Measurements from ENCODE around the gene OR14A2. TPM values are rescaled to one million over a fixed set of nuclear protein-coding genes. Genes with fewer than 3 reads are reported as not detected.

The OR14A2 gene
- total and polyA plus RNA-seq, 2 donors (not counting 1 experiment from before 2014, with no cell fraction given): not detected

GRCh38 chr1:247749870-247750269 is 1.9 kb upstream of the OR14A2 start:
- Histone ChIP-seq H3K27ac (ENCODE audit: low read length in 2 of 2) (no peak overlapping the region), H2AFZ (ENCODE audit: insufficient read depth, low read depth, low read length, poor library complexity, severe bottlenecking) (no peak overlapping the region), H3K36me3 (replicated peaks in 1 of 2; ENCODE audit: control extremely low read depth in 1 of 2, control insufficient read depth in 1 of 2, extremely low read depth in 1 of 2, insufficient read depth in 2 of 2, low read length in 1 of 2) (no peaks in the 10 kb centered on the region), H3K9me3 (ENCODE audit: control extremely low read depth in 1 of 3, control insufficient read depth in 2 of 3, insufficient read depth in 1 of 3, low read length in 2 of 3) (peaks cover 0 to 13% (median 4%) of the 10 kb centered on the region in 3 donors), H3K4me3 (ENCODE audit: control extremely low read depth in 1 of 5, extremely low read depth in 1 of 5, insufficient read depth in 1 of 5, low read depth in 2 of 5, low read length in 4 of 5) (no peak overlapping the region), H4K20me1 (ENCODE audit: control insufficient read depth, insufficient read depth, low read length, poor library complexity, severe bottlenecking) (no peaks in the 10 kb centered on the region), H3K9ac (ENCODE audit: low read length) (no peak overlapping the region), H3K4me1 (ENCODE audit: control insufficient read depth in 2 of 2, insufficient read depth in 2 of 2, low read length in 2 of 2) (no peaks in the 10 kb centered on the region), H3K79me2 (ENCODE audit: control insufficient read depth, insufficient read depth, low read length) (no peaks in the 10 kb centered on the region), H3K27me3 (replicated peaks in 1 of 4; ENCODE audit: control extremely low read depth in 1 of 4, control insufficient read depth in 3 of 4, insufficient read depth in 4 of 4, low read length in 3 of 4) (no peaks in the 10 kb centered on the region), H3K4me2 (replicated peaks; ENCODE audit: low read depth, low read length, poor library complexity, severe bottlenecking) (no peak overlapping the region)
- DNase-seq (no peak), ATAC-seq (ENCODE audit: low read depth) (no peak)
- Mint-ChIP-seq H3K27me3 (no peaks in the 10 kb centered on the region), H3K9me3 (ENCODE audit: insufficient read depth) (peaks cover 4% of the 10 kb centered on the region), H3K4me3 (no peak overlapping the region), H3K27ac (no peak overlapping the region), H3K4me1 (no peaks in the 10 kb centered on the region)
- intact Hi-C loops (cut with micrococcal nuclease): no loop called here
- ChIA-PET POLR2A (no interaction called here), CTCF (no interaction called here)
- TF ChIP-seq EZH2 (IDR thresholded peaks at IDR 0.05; ENCODE audit: borderline replicate concordance, insufficient read depth, low read depth, low read length, poor library complexity, severe bottlenecking): no peak
- TF ChIP-seq, protein P1, sequence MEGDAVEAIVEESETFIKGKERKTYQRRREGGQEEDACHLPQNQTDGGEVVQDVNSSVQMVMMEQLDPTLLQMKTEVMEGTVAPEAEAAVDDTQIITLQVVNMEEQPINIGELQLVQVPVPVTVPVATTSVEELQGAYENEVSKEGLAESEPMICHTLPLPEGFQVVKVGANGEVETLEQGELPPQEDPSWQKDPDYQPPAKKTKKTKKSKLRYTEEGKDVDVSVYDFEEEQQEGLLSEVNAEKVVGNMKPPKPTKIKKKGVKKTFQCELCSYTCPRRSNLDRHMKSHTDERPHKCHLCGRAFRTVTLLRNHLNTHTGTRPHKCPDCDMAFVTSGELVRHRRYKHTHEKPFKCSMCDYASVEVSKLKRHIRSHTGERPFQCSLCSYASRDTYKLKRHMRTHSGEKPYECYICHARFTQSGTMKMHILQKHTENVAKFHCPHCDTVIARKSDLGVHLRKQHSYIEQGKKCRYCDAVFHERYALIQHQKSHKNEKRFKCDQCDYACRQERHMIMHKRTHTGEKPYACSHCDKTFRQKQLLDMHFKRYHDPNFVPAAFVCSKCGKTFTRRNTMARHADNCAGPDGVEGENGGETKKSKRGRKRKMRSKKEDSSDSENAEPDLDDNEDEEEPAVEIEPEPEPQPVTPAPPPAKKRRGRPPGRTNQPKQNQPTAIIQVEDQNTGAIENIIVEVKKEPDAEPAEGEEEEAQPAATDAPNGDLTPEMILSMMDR (IDR thresholded peaks at IDR 0.05): no peak
- WGBS (ENCODE audit: insufficient coverage): 93% methylated on average over 1 of the region's 1 CpG

DNA sequence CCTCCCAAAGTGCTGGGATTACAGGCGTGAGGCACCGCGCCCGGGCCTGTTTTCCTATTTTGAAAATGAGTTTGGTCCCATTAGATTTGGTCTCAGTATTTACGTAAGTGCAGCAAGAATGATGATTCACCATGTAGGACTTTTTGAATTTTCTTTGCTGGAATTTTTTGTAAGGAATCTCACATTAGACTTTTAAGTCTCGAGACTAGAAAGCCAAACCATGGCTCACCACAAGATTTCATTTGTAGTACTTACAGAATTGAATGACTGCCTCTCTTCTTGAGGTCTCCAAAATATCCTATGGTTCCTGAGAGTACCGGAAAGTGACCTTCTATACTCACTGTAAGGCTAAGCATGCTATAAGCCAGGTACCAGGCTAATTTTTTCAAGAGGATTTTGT is 325 bp downstream of the OR14A2 start:
- Histone ChIP-seq H3K27me3 (replicated peaks in 1 of 4; ENCODE audit: control extremely low read depth in 1 of 4, control insufficient read depth in 3 of 4, insufficient read depth in 4 of 4, low read length in 3 of 4) (no peaks in the 10 kb centered on the region), H3K4me3 (ENCODE audit: control extremely low read depth in 1 of 5, extremely low read depth in 1 of 5, insufficient read depth in 1 of 5, low read depth in 2 of 5, low read length in 4 of 5) (no peak overlapping the region), H3K4me1 (ENCODE audit: control insufficient read depth in 2 of 2, insufficient read depth in 2 of 2, low read length in 2 of 2) (no peaks in the 10 kb centered on the region), H3K27ac (ENCODE audit: low read length in 2 of 2) (no peak overlapping the region), H2AFZ (ENCODE audit: insufficient read depth, low read depth, low read length, poor library complexity, severe bottlenecking) (no peak overlapping the region), H3K36me3 (replicated peaks in 1 of 2; ENCODE audit: control extremely low read depth in 1 of 2, control insufficient read depth in 1 of 2, extremely low read depth in 1 of 2, insufficient read depth in 2 of 2, low read length in 1 of 2) (no peaks in the 10 kb centered on the region), H4K20me1 (ENCODE audit: control insufficient read depth, insufficient read depth, low read length, poor library complexity, severe bottlenecking) (no peaks in the 10 kb centered on the region), H3K9ac (ENCODE audit: low read length) (no peak overlapping the region), H3K9me3 (ENCODE audit: control extremely low read depth in 1 of 3, control insufficient read depth in 2 of 3, insufficient read depth in 1 of 3, low read length in 2 of 3) (peaks cover 0 to 13% (median 4%) of the 10 kb centered on the region in 3 donors), H3K4me2 (replicated peaks; ENCODE audit: low read depth, low read length, poor library complexity, severe bottlenecking) (no peak overlapping the region), H3K79me2 (ENCODE audit: control insufficient read depth, insufficient read depth, low read length) (no peaks in the 10 kb centered on the region)
- ChIA-PET POLR2A (no interaction called here), CTCF (no interaction called here)
- no peaks in the 10 kb centered on the region for H3K27me3 Mint-ChIP-seq
- 100% methylated on average over 5 of the region's 7 CpGs for WGBS (ENCODE audit: insufficient coverage)
- no peaks in the 10 kb centered on the region for H3K4me1 Mint-ChIP-seq
- intact Hi-C loops (cut with micrococcal nuclease): no loop called here
- no peak for ATAC-seq (ENCODE audit: low read depth)
- peaks cover 4% of the 10 kb centered on the region for H3K9me3 Mint-ChIP-seq (ENCODE audit: insufficient read depth)
- H3K27ac Mint-ChIP-seq: no peak overlapping the region
- TF ChIP-seq EZH2 (IDR thresholded peaks at IDR 0.05; ENCODE audit: borderline replicate concordance, insufficient read depth, low read depth, low read length, poor library complexity, severe bottlenecking): no peak
- TF ChIP-seq, protein P1 (IDR thresholded peaks at IDR 0.05): no peak
- DNase-seq: no peak
- H3K4me3 Mint-ChIP-seq: no peak overlapping the region

Data from B cell (primary cell).